GM23248 (cell line): Measurements from ENCODE around the gene IL17C. TPM values are rescaled to one million over a fixed set of nuclear protein-coding genes. Genes with fewer than 3 reads are reported as not detected.

Experiments
- DNase-seq: peaks from one replicate; pipeline ENCODE4 v3.0.0-alpha.2; 2015
- H2AFZ ChIP-seq: fragments of 200-600 bp; sonication (generic); 2 replicates; pipeline ENCODE4 v1.6.1; 2016; ENCODE audit warnings: antibody characterized with exemption
- H3F3A ChIP-seq: fragments of 200-600 bp; sonication (generic); 2 replicates; pipeline ENCODE4 v1.6.1; 2016; ENCODE audit warnings: mild to moderate bottlenecking, antibody characterized with exemption, mixed run types; ENCODE audit not compliant: insufficient read depth
- H3K27ac ChIP-seq: fragments of 200-600 bp; sonication (generic); 2 replicates; pipeline ENCODE4 v1.5.1; 2016; ENCODE audit warnings: mild to moderate bottlenecking
- H3K27me3 ChIP-seq: fragments of 200-600 bp; sonication (generic); replicated peaks from 2 replicates; pipeline ENCODE4 v1.6.1; 2016; ENCODE audit warnings: mild to moderate bottlenecking; ENCODE audit not compliant: insufficient read depth
- H3K36me3 ChIP-seq: fragments of 200-600 bp; sonication (generic); 2 replicates; pipeline ENCODE4 v1.6.1; 2016; ENCODE audit warnings: low read depth, mild to moderate bottlenecking
- H3K4me1 ChIP-seq: fragments of 200-600 bp; sonication (generic); 2 replicates; pipeline ENCODE4 v1.6.1; 2016; ENCODE audit warnings: mild to moderate bottlenecking; ENCODE audit not compliant: insufficient read depth
- H3K4me2 ChIP-seq: fragments of 200-600 bp; sonication (generic); one replicate; pipeline ENCODE4 v1.6.1; 2016; ENCODE audit warnings: mild to moderate bottlenecking; ENCODE audit not compliant: unreplicated experiment
- H3K4me3 ChIP-seq: fragments of 200-600 bp; sonication (generic); 2 replicates; pipeline ENCODE4 v1.5.1; 2016; ENCODE audit warnings: mild to moderate bottlenecking
- H3K79me2 ChIP-seq: fragments of 200-600 bp; sonication (generic); 2 replicates; pipeline ENCODE4 v1.6.1; 2016; ENCODE audit warnings: mild to moderate bottlenecking; ENCODE audit not compliant: insufficient read depth
- H3K9ac ChIP-seq: fragments of 200-600 bp; sonication (generic); 2 replicates; pipeline ENCODE4 v1.6.1; 2016; ENCODE audit warnings: mild to moderate bottlenecking
- H3K9me2 ChIP-seq: fragments of 200-600 bp; sonication (generic); 2 replicates; pipeline ENCODE4 v1.6.1; 2016; ENCODE audit warnings: mixed run types, mild to moderate bottlenecking, moderate library complexity; ENCODE audit not compliant: insufficient read depth
- H3K9me3 ChIP-seq: fragments of 200-600 bp; sonication (generic); one replicate; pipeline ENCODE4 v1.6.1; 2017; ENCODE audit warnings: low read depth
- H4K20me1 ChIP-seq: fragments of 200-600 bp; sonication (generic); 2 replicates; pipeline ENCODE4 v1.6.0; 2016; ENCODE audit not compliant: insufficient read depth
- EZH2 ChIP-seq: fragments of 200-600 bp; sonication (generic); IDR thresholded peaks from 2 replicates; pipeline ENCODE4 v1.6.1; 2018; ENCODE audit warnings: antibody characterized with exemption, mild to moderate bottlenecking; ENCODE audit not compliant: insufficient read depth, poor library complexity, severe bottlenecking
- EZH2phosphoT487 ChIP-seq: fragments of 200-600 bp; sonication (generic); IDR thresholded peaks from 2 replicates; pipeline ENCODE4 v1.6.1; 2018; ENCODE audit warnings: antibody characterized with exemption, moderate library complexity, mild to moderate bottlenecking, low read depth; ENCODE audit not compliant: insufficient read depth
- WGBS, 2 experiments: methylation state at CpG; one replicate each; pipeline ENCODE4 v1.1.6; 2015 to 2017; ENCODE audit warnings: low lambda C conversion rate in 2 of 2, low coverage in 1 of 2; ENCODE audit errors: missing lambda C conversion rate in 2 of 2; 5-methylcytosine and 5-hydroxymethylcytosine counted together
- in situ Hi-C: fragments of 300-500 bp; cut with MboI; formaldehyde crosslinking; loops from 2 replicates; pipeline ENCODE4 v1.15.0; 2020
- polyA plus RNA-seq: library from polyadenylated mRNA; unstranded; fragments of >200 nt; fragmentation: Nextera tagmentation; extraction: Ambion mirVana; gene quantifications from 2 replicates; pipeline ENCODE4 v1.2.1, GENCODE V29; 2016
- total RNA-seq: library from RNA; depleted of rRNA; stranded (reverse); fragments of >200 nt; shearing (Covaris generic); gene quantifications from 2 replicates; pipeline ENCODE4 v1.2.3, GENCODE V29; 2014

IL17C gene
- total and polyA plus RNA-seq, 2 experiments from 2014 or later, result not detected

- peak overlapping the region; percentile 81 for H3K4me2 ChIP-seq
- peak; percentile 67 for DNase-seq
- no peaks in the 10 kb centered on the region for H3K79me2 ChIP-seq
- in situ Hi-C loops, result no loop called here
- no peaks in the 10 kb centered on the region for H3K9me2 ChIP-seq
- H3K4me3 ChIP-seq, result peak overlapping the region; percentile 83
- no peaks in the 10 kb centered on the region for H3K36me3 ChIP-seq
- no peak for TF ChIP-seq EZH2phosphoT487
- no peak for TF ChIP-seq EZH2
- no peaks in the 10 kb centered on the region for H3K9me3 ChIP-seq
- H3F3A ChIP-seq, result no peaks in the 10 kb centered on the region
- H3K27me3 ChIP-seq, result no peaks in the 10 kb centered on the region
- peak overlapping the region; percentile 78 for H3K9ac ChIP-seq
- whole genome bisulfite sequencing, 2 experiments, result 13 to 17% methylated on average over 29 to 35 of the region's 37 CpGs
- peak overlapping the region; percentile 76 for H2AFZ ChIP-seq
- H4K20me1 ChIP-seq, result no peaks in the 10 kb centered on the region
- H3K4me1 ChIP-seq, result no peaks in the 10 kb centered on the region
- H3K27ac ChIP-seq, result no peak overlapping the region
Measured at GRCh38 chr16:88649924-88650748, 11.8 kb downstream of the IL17C start.

- WGBS, 2 experiments, result 0 to 2% methylated on average over 9 to 36 of the region's 41 CpGs
- H3F3A ChIP-seq, result no peaks in the 10 kb centered on the region
- H2AFZ ChIP-seq, result peak within 1 kb of the TSS; percentile 76
- H3K27me3 ChIP-seq, result no peaks in the 10 kb centered on the region
- no peaks in the 10 kb centered on the region for H3K4me1 ChIP-seq
- in situ Hi-C loops, result no loop called here
- no peaks in the 10 kb centered on the region for H3K36me3 ChIP-seq
- no peaks in the 10 kb centered on the region for H3K9me3 ChIP-seq
- TF ChIP-seq EZH2 (no peak), EZH2phosphoT487 (no peak)
- H3K4me3 ChIP-seq, result peak within 1 kb of the TSS; percentile 83
- no peaks in the 10 kb centered on the region for H3K9me2 ChIP-seq
- H3K9ac ChIP-seq, result peak within 1 kb of the TSS; percentile 78
- peak within 1 kb of the TSS; percentile 81 for H3K4me2 ChIP-seq
- H3K27ac ChIP-seq, result no peak within 1 kb of the TSS
- peak; percentile 72 for DNase-seq
- H4K20me1 ChIP-seq, result no peaks in the 10 kb centered on the region
- no peaks in the 10 kb centered on the region for H3K79me2 ChIP-seq
Measured at GRCh38 chr16:88650749-88651275, 12.4 kb downstream of the IL17C start, which contains the start of gene CYBA. TSS of gene CYBA (minus strand) at chr16:88651053. CDS start at chr16:88651013, 40 bp downstream.

GRCh38 chr16:88651276-88651988 lies 13.1 kb downstream of the IL17C start:
- Histone ChIP-seq H3K9ac (peak overlapping the region; percentile 78), H3K27ac (no peak overlapping the region), H3K79me2 (no peaks in the 10 kb centered on the region), H2AFZ (peak overlapping the region; percentile 76), H3K9me3 (no peaks in the 10 kb centered on the region), H3K4me3 (peak overlapping the region; percentile 83), H3K9me2 (no peaks in the 10 kb centered on the region), H4K20me1 (no peaks in the 10 kb centered on the region), H3F3A (no peaks in the 10 kb centered on the region), H3K4me2 (peak overlapping the region; percentile 81), H3K36me3 (no peaks in the 10 kb centered on the region), H3K4me1 (no peaks in the 10 kb centered on the region), H3K27me3 (no peaks in the 10 kb centered on the region)
- in situ Hi-C loops, result no loop called here
- no peak for DNase-seq
- TF ChIP-seq EZH2phosphoT487, result no peak
- TF ChIP-seq EZH2, result no peak
- WGBS, 2 experiments, result 62 to 64% methylated on average over 19 to 24 of the region's 24 CpGs

GRCh38 chr16:88651989-88652761 lies 13.8 kb downstream of the IL17C start:
- in situ Hi-C loops, result no loop called here
- 92 to 94% methylated on average over 22 to 23 of the region's 29 CpGs for WGBS, 2 experiments

More at GRCh38 chr16:88651989-88652761, 13.8 kb downstream of the IL17C start:
- Histone ChIP-seq H3K4me2 (no peak overlapping the region), H3K27ac (no peak overlapping the region), H3K9ac (no peak overlapping the region), H3K27me3 (no peaks in the 10 kb centered on the region), H2AFZ (no peak overlapping the region), H3F3A (no peaks in the 10 kb centered on the region), H3K9me3 (no peaks in the 10 kb centered on the region), H3K4me3 (no peak overlapping the region), H3K79me2 (no peaks in the 10 kb centered on the region), H3K4me1 (no peaks in the 10 kb centered on the region), H4K20me1 (no peaks in the 10 kb centered on the region), H3K36me3 (no peaks in the 10 kb centered on the region), H3K9me2 (no peaks in the 10 kb centered on the region)
- no peak for DNase-seq
- TF ChIP-seq EZH2phosphoT487 (no peak), EZH2 (no peak)
